Measurements from ENCODE around the gene TSPAN2.

The TSPAN2 gene

DNA sequence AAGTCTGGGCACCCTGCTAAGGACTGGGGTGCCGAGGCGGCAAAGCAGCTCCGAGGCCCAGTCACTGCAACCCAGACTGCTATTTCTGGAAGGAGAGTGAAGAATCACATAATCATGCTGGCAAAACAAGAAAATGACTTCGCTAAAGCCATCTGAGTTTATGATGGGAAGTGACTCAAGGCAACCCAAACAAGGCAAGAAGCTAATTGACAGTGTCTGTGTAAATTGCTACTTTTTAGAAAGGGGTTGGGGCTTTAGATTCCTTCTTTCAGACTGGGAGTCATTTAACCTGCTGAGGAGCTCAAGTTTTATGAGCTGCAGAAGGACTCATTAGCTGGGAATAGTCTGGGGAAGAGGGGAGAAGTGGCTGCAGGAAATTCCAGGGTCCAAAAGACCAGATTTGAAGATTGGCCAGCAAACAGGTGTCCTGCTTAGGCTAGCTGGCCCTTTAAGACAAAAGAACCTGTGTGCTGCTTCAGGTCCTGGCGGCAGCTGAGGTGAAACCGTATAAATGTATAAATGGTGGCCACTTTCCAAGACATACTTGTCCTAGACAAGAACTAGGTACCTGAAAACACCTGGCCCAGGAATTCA lies 31.5 kb downstream of the TSPAN2 start:
- Histone ChIP-seq H4K5ac (ENCODE audit: low read length) (no peak overlapping the region), H3K4me3 (ENCODE audit: low read length) (no peak overlapping the region), H2BK120ac (ENCODE audit: low read depth, low read length) (no peak overlapping the region), H3K79me2 (ENCODE audit: control insufficient read depth, insufficient read depth, low read length) (no peaks in the 10 kb centered on the region), H3K4me1 (ENCODE audit: control insufficient read depth, low read depth, low read length) (peaks cover 3% of the 10 kb centered on the region), H2BK15ac (replicated peaks; ENCODE audit: low read depth) (no peak overlapping the region), H3K56ac (ENCODE audit: low read length) (no peak overlapping the region), H3K79me1 (ENCODE audit: low read length) (no peaks in the 10 kb centered on the region), H2BK5ac (ENCODE audit: low read length) (no peak overlapping the region), H3K27ac (ENCODE audit: low read depth, low read length) (no peak overlapping the region), H4K8ac (ENCODE audit: low read depth, low read length) (no peak overlapping the region), H3K4me2 (ENCODE audit: low read length) (no peak overlapping the region), H3K9ac (ENCODE audit: low read length) (no peak overlapping the region), H3K27me3 (ENCODE audit: insufficient read depth, low read length, poor library complexity) (no peaks in the 10 kb centered on the region), H3K23ac (ENCODE audit: low read length) (no peak overlapping the region), H3K18ac (ENCODE audit: low read length) (no peak overlapping the region), H2AK5ac (ENCODE audit: low read length) (no peak overlapping the region), H3K4ac (ENCODE audit: low read depth, low read length) (no peak overlapping the region), H3K36me3 (ENCODE audit: control insufficient read depth, insufficient read depth, low read length) (no peaks in the 10 kb centered on the region)
- WGBS (ENCODE audit: extremely low coverage, insufficient coverage, low lambda C conversion rate): no CpG with 5 or more reads among the region's 6 CpGs
- no peak for DNase-seq

DNA sequence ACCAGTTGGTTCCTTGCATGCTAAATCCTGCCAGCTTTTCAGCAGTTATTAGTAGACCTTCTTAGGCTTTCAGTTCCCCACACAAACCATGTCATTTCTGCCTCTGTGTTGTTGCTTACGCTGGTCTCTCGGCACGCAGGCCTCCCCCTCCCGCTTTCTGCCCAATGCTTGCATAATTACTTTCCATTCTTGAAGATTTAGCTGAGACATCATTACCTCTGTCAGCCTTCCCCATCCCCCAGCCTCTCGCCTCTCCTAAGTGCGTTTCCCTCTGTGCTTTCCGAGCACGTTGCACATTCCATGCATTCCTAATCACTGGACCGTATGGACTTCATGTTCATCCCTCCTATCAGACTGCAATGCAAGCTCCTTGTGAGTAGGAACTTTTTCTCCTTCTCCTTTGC lies 32.9 kb downstream of the TSPAN2 start:
- H2BK120ac ChIP-seq (ENCODE audit: low read depth, low read length): no peak overlapping the region
- H4K5ac ChIP-seq (ENCODE audit: low read length): no peak overlapping the region
- no peak overlapping the region for H3K27ac ChIP-seq (ENCODE audit: low read depth, low read length)
- H3K79me1 ChIP-seq (ENCODE audit: low read length): no peaks in the 10 kb centered on the region
- no peak overlapping the region for H3K4ac ChIP-seq (ENCODE audit: low read depth, low read length)
- no CpG with 5 or more reads among the region's 9 CpGs for WGBS (ENCODE audit: extremely low coverage, insufficient coverage, low lambda C conversion rate)
- peaks cover 3% of the 10 kb centered on the region for H3K4me1 ChIP-seq (ENCODE audit: control insufficient read depth, low read depth, low read length)
- H3K36me3 ChIP-seq (ENCODE audit: control insufficient read depth, insufficient read depth, low read length): no peaks in the 10 kb centered on the region
- no peaks in the 10 kb centered on the region for H3K27me3 ChIP-seq (ENCODE audit: insufficient read depth, low read length, poor library complexity)
- H3K18ac ChIP-seq (ENCODE audit: low read length): no peak overlapping the region
- no peak overlapping the region for H3K4me2 ChIP-seq (ENCODE audit: low read length)
- no peak overlapping the region for H2BK15ac ChIP-seq (replicated peaks; ENCODE audit: low read depth)
- H3K9ac ChIP-seq (ENCODE audit: low read length): no peak overlapping the region
- no peak overlapping the region for H2AK5ac ChIP-seq (ENCODE audit: low read length)
- no peak overlapping the region for H3K56ac ChIP-seq (ENCODE audit: low read length)
- no peaks in the 10 kb centered on the region for H3K79me2 ChIP-seq (ENCODE audit: control insufficient read depth, insufficient read depth, low read length)
- H3K4me3 ChIP-seq (ENCODE audit: low read length): no peak overlapping the region
- DNase-seq: peak; percentile 73
- no peak overlapping the region for H3K23ac ChIP-seq (ENCODE audit: low read length)
- no peak overlapping the region for H2BK5ac ChIP-seq (ENCODE audit: low read length)
- no peak overlapping the region for H4K8ac ChIP-seq (ENCODE audit: low read depth, low read length)

- WGBS (ENCODE audit: extremely low coverage, insufficient coverage, low lambda C conversion rate): no CpG with 5 or more reads among the region's 9 CpGs
- peak; percentile 79 for DNase-seq
Observed at GRCh38 chr1:115052454-115053083, 36.7 kb downstream of the TSPAN2 start.

GRCh38 chr1:115051850-115052249 lies 37.5 kb downstream of the TSPAN2 start:
- peaks cover 3% of the 10 kb centered on the region for H3K4me1 ChIP-seq (ENCODE audit: control insufficient read depth, low read depth, low read length)
- H3K4me2 ChIP-seq (ENCODE audit: low read length): no peak overlapping the region
- H3K4ac ChIP-seq (ENCODE audit: low read depth, low read length): no peak overlapping the region
- no peak for DNase-seq
- no peak overlapping the region for H2BK15ac ChIP-seq (replicated peaks; ENCODE audit: low read depth)
- H4K8ac ChIP-seq (ENCODE audit: low read depth, low read length): no peak overlapping the region
- no peak overlapping the region for H4K5ac ChIP-seq (ENCODE audit: low read length)
- no peak overlapping the region for H3K56ac ChIP-seq (ENCODE audit: low read length)
- H3K9ac ChIP-seq (ENCODE audit: low read length): no peak overlapping the region
- H2AK5ac ChIP-seq (ENCODE audit: low read length): no peak overlapping the region
- no peak overlapping the region for H3K4me3 ChIP-seq (ENCODE audit: low read length)
- WGBS (ENCODE audit: extremely low coverage, insufficient coverage, low lambda C conversion rate): no CpG with 5 or more reads among the region's 5 CpGs
- no peak overlapping the region for H2BK120ac ChIP-seq (ENCODE audit: low read depth, low read length)
- H3K18ac ChIP-seq (ENCODE audit: low read length): no peak overlapping the region
- H3K23ac ChIP-seq (ENCODE audit: low read length): no peak overlapping the region
- no peak overlapping the region for H3K27ac ChIP-seq (ENCODE audit: low read depth, low read length)
- H3K36me3 ChIP-seq (ENCODE audit: control insufficient read depth, insufficient read depth, low read length): no peaks in the 10 kb centered on the region
- no peak overlapping the region for H2BK5ac ChIP-seq (ENCODE audit: low read length)
- no peaks in the 10 kb centered on the region for H3K79me2 ChIP-seq (ENCODE audit: control insufficient read depth, insufficient read depth, low read length)
- H3K27me3 ChIP-seq (ENCODE audit: insufficient read depth, low read length, poor library complexity): no peaks in the 10 kb centered on the region
- no peaks in the 10 kb centered on the region for H3K79me1 ChIP-seq (ENCODE audit: low read length)

More at GRCh38 chr1:115052454-115053083, 36.7 kb downstream of the TSPAN2 start:
- Histone ChIP-seq H3K4ac (ENCODE audit: low read depth, low read length) (no peak overlapping the region), H3K4me3 (ENCODE audit: low read length) (no peak overlapping the region), H3K27me3 (ENCODE audit: insufficient read depth, low read length, poor library complexity) (no peaks in the 10 kb centered on the region), H2BK15ac (replicated peaks; ENCODE audit: low read depth) (no peak overlapping the region), H3K79me1 (ENCODE audit: low read length) (no peaks in the 10 kb centered on the region), H2BK120ac (ENCODE audit: low read depth, low read length) (no peak overlapping the region), H3K56ac (ENCODE audit: low read length) (no peak overlapping the region), H3K18ac (ENCODE audit: low read length) (no peak overlapping the region), H3K9ac (ENCODE audit: low read length) (no peak overlapping the region), H3K23ac (ENCODE audit: low read length) (no peak overlapping the region), H3K27ac (ENCODE audit: low read depth, low read length) (no peak overlapping the region), H2BK5ac (ENCODE audit: low read length) (no peak overlapping the region), H3K4me2 (ENCODE audit: low read length) (no peak overlapping the region), H4K8ac (ENCODE audit: low read depth, low read length) (no peak overlapping the region), H4K5ac (ENCODE audit: low read length) (no peak overlapping the region), H3K79me2 (ENCODE audit: control insufficient read depth, insufficient read depth, low read length) (no peaks in the 10 kb centered on the region), H2AK5ac (ENCODE audit: low read length) (no peak overlapping the region), H3K36me3 (ENCODE audit: control insufficient read depth, insufficient read depth, low read length) (no peaks in the 10 kb centered on the region), H3K4me1 (ENCODE audit: control insufficient read depth, low read depth, low read length) (peaks cover 3% of the 10 kb centered on the region)

DNA sequence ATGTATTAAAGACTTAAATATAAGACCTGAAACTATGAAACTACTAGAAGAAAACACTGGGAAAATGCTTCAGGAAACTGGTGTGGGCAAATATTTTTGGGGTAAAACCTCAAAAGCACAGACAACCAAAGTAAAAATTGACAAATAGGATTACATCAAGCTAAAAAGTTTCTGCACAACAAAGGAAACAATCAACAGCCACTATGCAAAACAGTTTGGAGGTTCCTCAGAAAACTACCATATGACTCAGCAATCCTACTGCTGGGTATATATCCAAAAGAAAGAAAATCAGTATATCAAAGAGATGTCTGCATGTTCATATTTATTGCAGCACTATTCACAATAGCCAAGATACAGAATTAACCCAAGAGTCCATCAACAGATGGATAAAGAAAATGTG lies 42.6 kb downstream of the TSPAN2 start:
- no peaks in the 10 kb centered on the region for H3K4me1 ChIP-seq (ENCODE audit: control insufficient read depth, low read depth, low read length)
- H3K4ac ChIP-seq (ENCODE audit: low read depth, low read length): no peak overlapping the region

DNA sequence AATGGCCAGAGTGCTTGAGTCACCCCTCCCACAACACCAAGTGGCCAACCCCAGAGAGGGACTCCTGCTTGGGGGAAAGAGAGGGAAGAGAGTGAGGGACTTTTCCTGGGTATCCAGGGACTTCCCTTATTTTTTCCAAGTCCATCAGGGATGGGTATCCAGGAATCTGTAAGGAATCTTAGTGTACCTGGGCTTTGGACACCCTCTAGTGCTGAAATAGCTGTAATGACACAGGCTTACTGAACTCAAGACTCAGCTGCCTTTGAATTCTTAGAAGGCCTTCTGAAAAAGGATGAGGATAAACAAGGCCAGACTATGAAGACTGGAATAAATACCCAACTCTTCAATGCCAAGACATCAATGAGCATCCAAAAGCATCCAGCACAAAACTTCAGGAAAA lies 47.6 kb downstream of the TSPAN2 start:
- H3K79me1 ChIP-seq (ENCODE audit: low read length): no peaks in the 10 kb centered on the region
- H4K5ac ChIP-seq (ENCODE audit: low read length): no peak overlapping the region
- DNase-seq: peak; percentile 68
- H3K79me2 ChIP-seq (ENCODE audit: control insufficient read depth, insufficient read depth, low read length): no peaks in the 10 kb centered on the region
- H4K8ac ChIP-seq (ENCODE audit: low read depth, low read length): no peak overlapping the region
- no peak overlapping the region for H2AK5ac ChIP-seq (ENCODE audit: low read length)
- H3K23ac ChIP-seq (ENCODE audit: low read length): no peak overlapping the region
- no peak overlapping the region for H3K18ac ChIP-seq (ENCODE audit: low read length)
- no peaks in the 10 kb centered on the region for H3K27me3 ChIP-seq (ENCODE audit: insufficient read depth, low read length, poor library complexity)
- H2BK120ac ChIP-seq (ENCODE audit: low read depth, low read length): no peak overlapping the region
- H3K36me3 ChIP-seq (ENCODE audit: control insufficient read depth, insufficient read depth, low read length): no peaks in the 10 kb centered on the region
- no peak overlapping the region for H3K4ac ChIP-seq (ENCODE audit: low read depth, low read length)
- H3K4me2 ChIP-seq (ENCODE audit: low read length): no peak overlapping the region
- no peak overlapping the region for H3K56ac ChIP-seq (ENCODE audit: low read length)
- no peak overlapping the region for H3K27ac ChIP-seq (ENCODE audit: low read depth, low read length)
- no peaks in the 10 kb centered on the region for H3K4me1 ChIP-seq (ENCODE audit: control insufficient read depth, low read depth, low read length)
- no peak overlapping the region for H2BK5ac ChIP-seq (ENCODE audit: low read length)
- no peak overlapping the region for H3K9ac ChIP-seq (ENCODE audit: low read length)
- no peak overlapping the region for H3K4me3 ChIP-seq (ENCODE audit: low read length)
- no peak overlapping the region for H2BK15ac ChIP-seq (replicated peaks; ENCODE audit: low read depth)

More for the DNA sequence above, 42.6 kb downstream of the TSPAN2 start:
- Histone ChIP-seq H3K18ac (ENCODE audit: low read length) (no peak overlapping the region), H2AK5ac (ENCODE audit: low read length) (no peak overlapping the region), H3K4me3 (ENCODE audit: low read length) (no peak overlapping the region), H2BK120ac (ENCODE audit: low read depth, low read length) (no peak overlapping the region), H4K5ac (ENCODE audit: low read length) (no peak overlapping the region), H3K36me3 (ENCODE audit: control insufficient read depth, insufficient read depth, low read length) (no peaks in the 10 kb centered on the region), H2BK15ac (replicated peaks; ENCODE audit: low read depth) (no peak overlapping the region), H3K9ac (ENCODE audit: low read length) (no peak overlapping the region), H3K27ac (ENCODE audit: low read depth, low read length) (no peak overlapping the region), H2BK5ac (ENCODE audit: low read length) (no peak overlapping the region), H4K8ac (ENCODE audit: low read depth, low read length) (no peak overlapping the region), H3K79me1 (ENCODE audit: low read length) (no peaks in the 10 kb centered on the region), H3K4me2 (ENCODE audit: low read length) (no peak overlapping the region), H3K27me3 (ENCODE audit: insufficient read depth, low read length, poor library complexity) (no peaks in the 10 kb centered on the region), H3K56ac (ENCODE audit: low read length) (no peak overlapping the region), H3K79me2 (ENCODE audit: control insufficient read depth, insufficient read depth, low read length) (no peaks in the 10 kb centered on the region), H3K23ac (ENCODE audit: low read length) (no peak overlapping the region)
- DNase-seq: no peak

Measured in mesendoderm (in vitro differentiated cells).